AG20443 (cell line): ENCODE data around the gene SUSD4.
"Not testable (repeated sequence)": the region's sequence is repeated elsewhere in the genome, so short reads cannot be mapped to it uniquely, and the experiment has no call there.

ENCODE experiments used
- DNase-seq: peaks from one replicate; pipeline ENCODE4 v3.0.0; 2012; ENCODE audit warnings: low spot score, mixed read lengths

Gene SUSD4

GRCh38 chr1:223291796-223292195, 72.2 kb downstream of the SUSD4 start:
- no peak for DNase-seq

DNA sequence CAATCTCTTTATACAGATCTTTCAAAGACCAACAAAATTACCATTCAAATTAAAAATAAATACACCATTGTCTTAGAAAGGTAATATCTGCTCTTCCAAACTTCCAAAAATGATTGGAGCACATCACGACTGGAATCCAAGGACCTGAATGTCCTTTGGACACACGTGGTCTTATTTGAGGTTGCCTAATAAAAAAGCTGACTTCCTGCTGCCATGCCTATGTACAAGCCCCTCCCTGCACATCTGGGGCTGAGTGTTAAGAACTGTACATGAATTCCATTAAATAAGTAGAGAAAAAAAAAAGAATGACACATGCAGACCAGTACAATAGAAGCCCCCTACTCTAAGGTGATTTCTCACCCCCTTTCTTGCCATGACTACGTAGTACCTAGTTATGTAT, 73.6 kb downstream of the SUSD4 start:
- no peak for DNase-seq

- no peak for DNase-seq
Observed at GRCh38 chr1:223289621-223290020, 74.4 kb downstream of the SUSD4 start.

DNA sequence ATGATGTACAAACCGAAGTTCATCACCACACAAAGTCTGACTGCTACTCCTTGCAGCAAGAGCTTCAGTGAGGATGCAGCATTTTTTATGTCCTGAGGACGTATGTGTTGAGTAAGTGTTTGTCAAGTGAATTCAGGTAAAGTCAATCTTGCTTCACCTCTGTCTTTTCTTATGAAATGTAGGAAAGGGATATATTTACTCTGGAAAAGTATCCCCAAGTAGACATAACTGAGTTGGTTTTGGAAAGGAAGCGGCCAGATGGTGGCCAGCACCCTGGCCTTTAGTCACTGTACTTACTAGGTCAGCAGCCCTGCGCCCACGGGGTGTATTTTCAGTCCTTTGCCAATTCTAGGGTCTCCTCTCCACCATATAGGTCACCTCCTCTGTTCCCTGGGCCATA, 75.2 kb downstream of the SUSD4 start:
- DNase-seq, result no peak

DNA sequence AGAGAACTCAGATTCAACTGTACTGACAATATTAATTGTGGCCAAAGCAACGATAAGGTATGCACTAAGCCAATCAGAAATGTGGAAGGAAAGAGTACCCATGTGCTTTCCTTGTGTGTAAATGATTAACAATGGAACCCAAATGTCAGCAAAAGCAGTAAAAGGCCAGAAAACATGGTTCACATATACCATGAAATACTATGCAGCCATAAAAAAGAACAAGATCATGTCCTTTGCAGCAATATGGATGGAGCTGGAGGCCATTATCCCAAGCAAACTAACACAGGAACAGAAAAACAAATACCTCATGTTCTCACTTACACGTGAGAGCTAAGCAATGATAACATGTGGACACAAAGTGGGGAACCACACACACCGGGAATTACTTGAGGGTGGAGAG, 78.5 kb downstream of the SUSD4 start:
- no peak for DNase-seq

DNA sequence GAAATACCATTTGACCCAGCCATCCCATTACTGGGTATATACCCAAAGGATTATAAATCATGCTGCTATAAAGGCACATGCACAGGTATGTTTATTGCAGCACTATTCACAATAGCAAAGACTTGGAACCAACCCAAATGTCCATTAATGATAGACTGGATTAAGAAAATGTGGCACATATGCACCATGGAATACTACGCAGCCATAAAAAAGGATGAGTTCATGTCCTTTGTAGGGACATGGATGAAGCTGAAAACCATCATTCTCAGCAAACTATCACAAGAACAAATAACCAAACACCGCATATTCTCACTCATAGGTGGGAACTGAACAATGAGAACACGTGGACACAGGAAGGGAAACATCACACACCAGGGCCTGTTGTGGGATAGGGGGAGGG, 80.3 kb downstream of the SUSD4 start:
- DNase-seq, result not testable (repeated sequence)

DNA sequence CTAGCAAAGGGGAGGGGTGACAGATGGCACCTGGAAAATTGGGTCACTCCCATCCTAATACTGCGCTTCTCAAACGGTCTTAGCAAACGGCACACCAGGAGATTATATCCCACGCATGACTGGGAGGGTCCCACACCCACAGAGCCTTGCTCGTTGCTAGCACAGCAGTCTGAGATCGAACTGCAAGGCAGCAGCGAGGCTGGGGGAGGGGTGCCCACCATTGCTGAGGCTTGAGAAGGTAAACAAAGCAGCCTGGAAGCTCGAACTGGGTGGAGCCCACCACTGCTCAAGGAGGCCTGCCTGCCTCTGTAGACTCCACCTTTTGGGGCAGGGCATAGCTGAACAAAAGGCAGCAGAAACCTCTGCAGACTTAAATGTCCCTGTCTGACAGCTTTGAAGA, 85.7 kb downstream of the SUSD4 start:
- not testable (repeated sequence) for DNase-seq

GRCh38 chr1:223276029-223276428, 87.9 kb downstream of the SUSD4 start:
- DNase-seq, result no peak

GRCh38 chr1:223273511-223273910, 90.5 kb downstream of the SUSD4 start:
- no peak for DNase-seq

- no peak for DNase-seq
Observed at GRCh38 chr1:223271085-223271781, 92.7 kb downstream of the SUSD4 start.

- no peak for DNase-seq
Observed at GRCh38 chr1:223270155-223270554, 93.8 kb downstream of the SUSD4 start.

DNA sequence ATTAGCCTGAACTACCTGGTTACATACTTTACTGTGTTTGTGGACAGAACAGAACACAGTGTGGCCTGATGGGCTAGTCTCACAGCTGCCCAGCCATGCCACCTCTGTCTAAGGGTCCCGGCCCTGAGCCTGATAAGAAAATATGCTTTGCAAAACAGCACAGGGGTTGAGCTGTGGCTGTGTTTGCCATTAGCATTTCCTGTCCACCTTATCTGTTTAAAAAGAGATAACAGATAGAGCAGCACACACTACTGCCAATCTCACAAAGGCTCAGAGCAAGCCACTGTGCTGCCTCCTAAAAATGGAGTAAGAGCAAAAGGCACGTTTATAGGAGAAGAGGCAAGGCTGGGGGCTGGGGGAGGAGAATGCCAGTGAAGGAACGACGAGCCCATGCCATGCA, 95.0 kb downstream of the SUSD4 start:
- no peak for DNase-seq

DNA sequence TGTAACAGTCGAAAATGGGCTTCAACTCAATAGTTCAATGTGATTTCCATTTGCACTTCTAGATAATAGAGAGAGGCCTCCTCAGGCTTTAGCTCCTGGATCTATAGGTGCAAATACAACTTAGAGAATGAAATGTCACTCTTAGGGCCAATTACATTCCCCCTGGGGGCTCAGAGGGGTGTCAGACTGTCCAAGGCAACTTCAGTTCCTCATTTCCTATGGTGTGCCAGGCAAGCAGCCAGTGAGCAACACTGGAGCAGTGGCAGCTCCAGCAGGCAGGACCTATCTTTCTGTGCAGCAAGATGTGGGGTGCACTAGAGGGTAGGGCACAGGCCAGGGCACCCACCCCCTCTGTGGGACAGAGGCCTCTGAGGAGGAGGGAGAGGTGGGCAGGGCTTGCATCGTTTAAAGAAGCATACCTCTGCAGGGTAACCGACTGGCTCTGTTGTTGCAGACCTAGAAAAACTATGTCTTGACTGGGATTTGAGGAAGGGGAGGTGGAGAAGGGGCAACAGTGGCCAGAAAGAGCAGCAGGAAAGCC, 97.3 kb downstream of the SUSD4 start:
- DNase-seq, result no peak

- no peak for DNase-seq
Observed at GRCh38 chr1:223264983-223265908, 98.7 kb downstream of the SUSD4 start.

DNA sequence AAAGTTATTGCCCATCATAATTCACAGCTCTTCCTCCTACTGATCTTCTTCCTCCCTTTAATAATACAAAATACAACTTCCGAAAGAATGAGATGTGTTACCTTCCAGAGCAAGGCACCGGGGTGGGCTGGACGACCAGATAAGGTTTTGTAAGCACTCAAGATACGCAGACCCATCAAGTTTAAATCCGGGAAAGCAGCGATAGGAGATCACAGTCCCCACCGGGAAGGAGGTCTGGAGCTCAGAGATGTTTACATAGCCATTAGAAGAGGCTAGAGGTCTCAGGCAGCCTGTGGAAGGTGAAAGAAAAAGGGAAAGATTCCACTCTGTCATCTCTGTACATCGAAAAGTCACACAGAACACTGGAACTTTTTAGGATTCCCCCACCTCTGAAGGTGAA, 99.4 kb downstream of the SUSD4 start:
- DNase-seq, result no peak

GRCh38 chr1:223261914-223262313, 102.1 kb downstream of the SUSD4 start:
- DNase-seq, result no peak

- no peak for DNase-seq
Observed at GRCh38 chr1:223260712-223261111, 103.3 kb downstream of the SUSD4 start.

DNA sequence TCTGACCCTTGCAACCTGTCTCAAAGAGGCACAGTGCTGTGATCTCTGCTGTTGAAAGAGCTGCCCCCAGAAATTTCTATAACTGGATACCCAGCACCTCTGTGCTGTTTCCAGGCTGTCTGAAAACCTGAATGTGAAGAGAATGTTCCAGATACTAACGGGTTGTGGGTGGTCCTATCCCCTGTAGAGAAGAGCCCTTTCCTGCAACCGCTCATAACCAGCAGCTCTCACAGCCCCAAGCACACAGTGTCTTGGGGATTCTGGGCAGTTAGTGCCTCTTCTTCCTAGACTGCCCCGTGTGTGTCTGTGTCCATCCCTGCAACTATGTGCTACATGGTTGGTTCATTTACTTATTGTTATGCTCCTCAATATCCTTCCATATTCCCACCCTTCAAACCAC, 104.5 kb downstream of the SUSD4 start:
- no peak for DNase-seq

- DNase-seq, result peak; percentile 79
Observed at GRCh38 chr1:223258751-223259198, 105.2 kb downstream of the SUSD4 start.

- DNase-seq, result no peak
Observed at GRCh38 chr1:223257856-223258550, 106.0 kb downstream of the SUSD4 start.

- no peak for DNase-seq
Observed at GRCh38 chr1:223256034-223256433, 107.9 kb downstream of the SUSD4 start.

DNA sequence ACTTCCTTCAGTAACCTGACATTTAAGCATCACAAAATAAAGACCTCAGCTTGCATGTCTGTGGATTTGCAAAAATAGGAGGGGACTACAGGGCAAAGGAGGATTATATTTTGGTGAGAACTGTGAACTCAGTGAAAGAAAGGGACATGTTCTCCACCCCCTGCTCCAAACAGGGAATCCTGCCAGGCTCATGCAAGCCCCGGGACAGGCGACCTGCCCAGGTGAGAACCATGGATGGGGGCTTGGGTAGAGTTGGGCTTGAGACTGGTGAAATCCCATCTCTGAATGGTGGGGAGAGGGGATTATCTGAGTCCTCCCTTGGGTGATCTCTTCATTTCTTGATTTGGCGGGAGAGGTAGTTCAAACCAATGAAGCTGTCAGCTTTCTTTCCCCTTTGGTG, 110.1 kb downstream of the SUSD4 start:
- DNase-seq, result no peak
